Measurements from ENCODE around the gene CNTNAP2.

DNA sequence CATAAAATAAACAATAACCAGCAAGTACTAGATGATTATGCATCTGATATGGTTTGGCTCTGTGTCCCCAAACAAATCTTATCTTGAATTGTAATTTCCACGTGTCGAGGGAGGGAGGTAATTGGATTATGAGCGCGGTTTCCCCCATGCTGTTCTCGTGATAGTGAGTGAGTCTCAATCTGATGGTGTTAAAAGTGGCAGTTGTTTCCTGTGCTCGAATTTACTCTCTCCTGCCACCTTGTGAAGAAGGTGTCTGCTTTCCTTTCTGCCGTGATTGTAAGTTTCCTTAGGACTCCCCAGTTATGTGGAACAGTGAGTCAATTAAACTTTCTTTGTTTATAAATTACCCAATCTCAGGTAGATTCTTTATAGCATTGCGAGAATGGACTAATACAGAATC, 15.1 kb downstream of the CNTNAP2 start:
- TF ChIP-seq CTCF (IDR thresholded peaks at IDR 0.05) (no peak), POLR2A (IDR thresholded peaks at IDR 0.05) (no peak)
